Measurements from ENCODE around the gene KRTAP5-1.

KRTAP5-1 gene

DNA sequence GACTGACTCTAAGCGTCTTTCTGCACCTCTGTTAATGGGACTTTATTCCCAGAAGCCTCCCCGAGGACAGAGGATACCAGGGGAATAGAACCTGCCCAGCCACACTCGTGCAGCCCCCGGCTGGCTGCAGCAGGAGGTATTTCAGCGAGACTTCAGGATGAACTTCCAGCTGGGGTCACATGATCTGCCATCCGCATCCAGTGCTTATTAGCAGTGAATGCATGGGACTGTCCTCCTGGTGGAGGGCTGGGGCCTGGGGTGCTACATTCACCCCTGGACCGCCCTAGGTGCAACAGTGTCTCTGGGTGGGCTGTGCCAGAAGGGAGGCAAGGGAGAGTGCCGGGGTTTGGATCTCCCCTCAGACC lies 14.6 kb downstream of the KRTAP5-1 start:
- Mint-ChIP-seq H3K4me1 (peaks cover 34% of the 10 kb centered on the region), H3K4me3 (peak overlapping the region; percentile 10), H3K27me3 (peaks cover 11% of the 10 kb centered on the region), H3K36me3 (no peaks in the 10 kb centered on the region), H3K9me3 (no peaks in the 10 kb centered on the region), H3K27ac (no peak overlapping the region)
- no peak for ATAC-seq

DNA sequence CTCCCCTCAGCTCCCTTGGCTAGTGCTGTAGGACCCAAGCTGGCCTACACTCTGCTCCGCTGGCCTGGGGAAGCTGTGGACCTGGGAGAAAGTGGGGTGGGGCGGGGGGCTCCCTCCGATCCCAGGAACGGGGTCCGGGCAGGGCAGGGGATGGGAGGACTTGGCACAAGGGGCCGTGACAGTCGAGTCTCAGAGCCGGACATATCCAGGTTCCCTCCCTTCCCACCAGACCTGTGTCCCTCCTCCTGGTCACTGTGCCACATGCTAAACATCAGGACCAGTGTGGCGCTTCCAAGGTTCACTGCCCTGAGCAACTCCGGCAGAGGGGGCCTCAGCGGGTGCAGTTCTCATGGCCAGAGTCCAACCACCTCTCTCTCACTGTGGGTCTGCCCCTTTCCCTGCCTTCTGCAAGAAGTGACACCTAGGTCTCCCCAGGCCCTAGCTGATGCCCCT lies 15.1 kb downstream of the KRTAP5-1 start:
- Mint-ChIP-seq H3K9me3 (no peaks in the 10 kb centered on the region), H3K36me3 (no peaks in the 10 kb centered on the region), H3K4me3 (no peak overlapping the region)

DNA sequence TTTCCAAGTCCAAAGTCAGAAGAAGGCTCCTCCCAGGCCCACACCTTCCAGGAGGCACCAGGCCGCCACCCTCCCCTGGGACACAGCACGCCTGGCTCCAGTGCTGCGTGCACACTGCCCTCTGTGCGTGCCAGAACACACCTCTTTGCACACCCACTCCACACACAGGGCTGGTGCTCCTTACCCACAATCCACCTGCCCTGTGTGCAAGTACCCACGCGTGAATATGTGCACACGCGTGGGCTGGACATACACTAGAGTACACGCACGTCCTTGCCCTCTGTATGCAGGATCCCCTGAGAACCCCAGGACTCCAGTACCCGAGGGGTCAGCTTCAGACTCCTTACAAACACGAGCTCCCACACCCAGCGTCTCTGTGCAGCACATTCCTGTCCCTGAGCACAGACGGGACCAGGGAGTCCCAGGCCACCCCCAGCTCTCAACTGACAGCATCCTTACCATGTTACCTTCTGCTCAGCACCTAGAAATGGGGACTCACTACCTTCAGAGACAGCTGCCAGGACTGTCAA lies 15.8 kb downstream of the KRTAP5-1 start:
- Mint-ChIP-seq H3K36me3 (no peaks in the 10 kb centered on the region), H3K4me3 (no peak overlapping the region), H3K9me3 (no peaks in the 10 kb centered on the region), H3K27me3 (peaks cover 17% of the 10 kb centered on the region), H3K27ac (no peak overlapping the region), H3K4me1 (peaks cover 30% of the 10 kb centered on the region)
- no peak for ATAC-seq

More for the DNA sequence above, 15.1 kb downstream of the KRTAP5-1 start:
- ATAC-seq = no peak
- Mint-ChIP-seq H3K27ac (no peak overlapping the region), H3K27me3 (peaks cover 16% of the 10 kb centered on the region), H3K4me1 (peaks cover 32% of the 10 kb centered on the region)

DNA sequence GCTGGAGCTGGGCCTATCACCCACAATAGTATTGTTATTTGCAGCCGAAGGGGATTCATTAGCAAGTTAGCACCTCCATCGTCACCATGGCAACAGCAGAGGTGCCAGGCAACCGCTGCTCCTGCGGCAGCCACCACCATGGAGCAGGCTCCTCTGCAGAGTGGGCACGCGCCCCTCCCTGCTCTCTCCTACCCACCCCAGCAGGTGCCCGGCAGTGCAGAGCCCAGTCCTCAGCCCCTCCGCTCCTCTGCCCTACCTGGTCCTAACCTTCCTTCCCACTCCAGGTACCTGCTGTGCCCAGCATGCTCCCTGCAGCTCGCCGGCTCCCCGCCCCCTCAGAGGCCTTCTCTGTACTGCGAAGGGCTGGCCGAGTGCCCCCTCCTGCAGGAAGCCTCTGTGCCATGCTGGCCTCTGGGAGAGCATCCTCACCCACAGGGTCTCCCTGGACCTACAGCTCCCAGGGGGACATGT lies 16.6 kb downstream of the KRTAP5-1 start:
- Mint-ChIP-seq H3K9me3 (no peaks in the 10 kb centered on the region), H3K36me3 (no peaks in the 10 kb centered on the region), H3K4me1 (peaks cover 22% of the 10 kb centered on the region), H3K27ac (no peak overlapping the region), H3K4me3 (no peak overlapping the region), H3K27me3 (peaks cover 17% of the 10 kb centered on the region)
- ATAC-seq = no peak

DNA sequence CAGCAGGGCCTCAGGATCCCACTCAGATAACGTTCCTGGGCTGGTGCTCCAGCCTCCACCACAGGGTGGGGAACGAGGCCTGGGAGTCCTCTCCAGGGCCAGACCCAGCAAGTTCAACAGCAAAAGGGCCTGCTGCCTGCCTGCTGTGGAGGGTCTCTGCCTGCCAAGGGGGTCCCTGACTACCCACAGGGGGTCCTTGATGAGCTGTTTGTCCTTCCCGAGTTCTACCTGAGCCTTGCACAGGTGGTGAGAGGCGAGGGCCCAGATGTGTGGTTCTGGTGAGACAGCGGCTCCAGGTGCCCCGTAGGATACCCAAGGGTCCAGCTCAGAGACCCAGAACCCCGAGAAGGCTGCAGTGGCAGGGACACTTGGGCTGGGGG lies 17.4 kb downstream of the KRTAP5-1 start:
- Mint-ChIP-seq H3K27ac (no peak overlapping the region), H3K27me3 (peaks cover 17% of the 10 kb centered on the region), H3K36me3 (no peaks in the 10 kb centered on the region), H3K9me3 (no peaks in the 10 kb centered on the region), H3K4me1 (peaks cover 18% of the 10 kb centered on the region), H3K4me3 (no peak overlapping the region)
- ATAC-seq = no peak

DNA sequence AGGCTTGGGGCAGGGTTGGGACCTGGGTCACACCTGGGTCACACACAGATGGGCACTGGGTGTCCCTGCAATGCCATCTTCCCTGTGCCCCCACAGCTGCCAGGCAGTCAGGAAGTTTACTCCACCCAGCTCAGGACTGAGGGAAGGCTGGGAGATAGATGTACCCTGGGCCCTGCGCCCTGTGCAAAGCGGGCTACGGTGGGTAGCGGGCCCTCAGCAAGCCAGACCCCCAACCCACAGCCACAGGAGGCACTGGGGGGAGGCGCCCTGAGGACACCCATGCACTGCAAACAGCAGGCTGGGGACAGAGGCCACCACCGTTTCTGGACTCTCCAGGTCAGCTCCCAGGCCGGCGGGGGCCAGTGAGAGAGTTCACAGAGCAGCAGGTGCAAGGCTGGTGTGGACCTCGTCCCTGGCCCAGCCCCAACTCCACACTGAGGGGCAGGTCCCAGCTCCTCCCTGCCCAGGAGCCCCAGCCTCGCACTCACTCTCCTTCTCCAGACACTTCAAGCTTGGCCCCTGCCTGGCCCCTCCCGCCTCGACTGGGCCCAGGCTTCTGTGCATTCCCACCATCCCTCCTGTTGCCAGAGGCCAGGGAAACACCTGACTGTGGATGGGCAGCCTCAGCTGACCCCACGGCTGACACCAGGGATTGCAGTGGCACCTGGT lies 17.9 kb downstream of the KRTAP5-1 start:
- Mint-ChIP-seq H3K27me3 (peaks cover 17% of the 10 kb centered on the region), H3K9me3 (no peaks in the 10 kb centered on the region), H3K4me1 (peaks cover 18% of the 10 kb centered on the region), H3K36me3 (no peaks in the 10 kb centered on the region), H3K4me3 (no peak overlapping the region), H3K27ac (no peak overlapping the region)
- no peak for ATAC-seq

DNA sequence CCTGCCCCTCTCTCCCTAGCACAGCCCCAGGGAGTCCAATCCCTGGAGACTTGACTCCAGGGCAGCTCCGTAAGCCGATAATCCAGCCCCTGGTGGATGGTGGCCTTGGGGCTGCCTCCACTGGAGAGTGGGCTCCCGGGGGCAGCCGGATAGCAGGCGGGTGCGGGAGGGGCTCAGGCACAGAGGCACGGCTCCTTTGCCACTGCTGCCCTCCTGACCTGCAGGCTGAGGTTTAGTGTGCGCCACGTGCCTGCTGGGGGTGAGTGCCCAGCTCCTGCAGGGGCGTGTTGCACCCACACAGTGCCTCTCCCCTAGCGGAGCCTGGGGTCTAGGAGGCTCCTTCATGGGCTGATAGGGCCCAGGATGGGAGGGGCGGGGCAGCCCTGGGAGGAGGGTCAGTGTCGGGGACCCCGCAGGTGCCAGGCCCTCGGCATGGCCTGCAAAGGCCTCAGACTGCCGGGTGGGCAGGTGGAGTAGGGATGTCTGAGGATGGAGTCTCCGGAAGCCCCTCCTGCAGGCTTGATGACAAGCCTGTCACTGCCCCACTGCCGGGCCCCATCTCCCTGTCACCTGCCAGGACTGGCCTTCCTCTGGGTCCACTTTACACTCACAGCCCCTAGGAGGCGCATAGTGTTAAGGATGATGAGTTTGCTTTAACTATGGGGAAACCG lies 18.6 kb downstream of the KRTAP5-1 start:
- H3K36me3 Mint-ChIP-seq = no peaks in the 10 kb centered on the region
- H3K4me3 Mint-ChIP-seq = no peak overlapping the region
- H3K27ac Mint-ChIP-seq = no peak overlapping the region
- H3K27me3 Mint-ChIP-seq = peaks cover 23% of the 10 kb centered on the region
- peaks cover 18% of the 10 kb centered on the region for H3K4me1 Mint-ChIP-seq
- ATAC-seq = no peak
- H3K9me3 Mint-ChIP-seq = no peaks in the 10 kb centered on the region

DNA sequence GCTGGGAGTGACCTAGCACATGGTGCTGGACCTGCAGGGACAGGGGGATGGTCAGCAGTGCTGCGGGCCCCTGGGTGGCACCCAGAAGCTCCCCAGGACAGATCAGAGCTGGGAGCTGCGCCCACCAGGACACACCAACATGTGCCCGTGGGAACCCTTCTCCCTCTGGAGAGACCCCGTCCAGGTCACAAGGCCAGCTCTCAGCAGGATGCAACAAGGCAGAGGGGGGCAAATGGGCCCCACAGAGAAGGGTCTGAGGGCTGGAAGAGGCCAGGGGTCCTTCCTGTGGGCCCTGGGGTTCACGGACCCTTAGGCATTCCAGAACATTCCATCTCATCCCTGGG lies 19.2 kb downstream of the KRTAP5-1 start:
- ATAC-seq = no peak
- Mint-ChIP-seq H3K36me3 (no peaks in the 10 kb centered on the region), H3K4me3 (no peak overlapping the region), H3K4me1 (peaks cover 18% of the 10 kb centered on the region), H3K9me3 (no peaks in the 10 kb centered on the region), H3K27ac (no peak overlapping the region), H3K27me3 (peaks cover 25% of the 10 kb centered on the region)

DNA sequence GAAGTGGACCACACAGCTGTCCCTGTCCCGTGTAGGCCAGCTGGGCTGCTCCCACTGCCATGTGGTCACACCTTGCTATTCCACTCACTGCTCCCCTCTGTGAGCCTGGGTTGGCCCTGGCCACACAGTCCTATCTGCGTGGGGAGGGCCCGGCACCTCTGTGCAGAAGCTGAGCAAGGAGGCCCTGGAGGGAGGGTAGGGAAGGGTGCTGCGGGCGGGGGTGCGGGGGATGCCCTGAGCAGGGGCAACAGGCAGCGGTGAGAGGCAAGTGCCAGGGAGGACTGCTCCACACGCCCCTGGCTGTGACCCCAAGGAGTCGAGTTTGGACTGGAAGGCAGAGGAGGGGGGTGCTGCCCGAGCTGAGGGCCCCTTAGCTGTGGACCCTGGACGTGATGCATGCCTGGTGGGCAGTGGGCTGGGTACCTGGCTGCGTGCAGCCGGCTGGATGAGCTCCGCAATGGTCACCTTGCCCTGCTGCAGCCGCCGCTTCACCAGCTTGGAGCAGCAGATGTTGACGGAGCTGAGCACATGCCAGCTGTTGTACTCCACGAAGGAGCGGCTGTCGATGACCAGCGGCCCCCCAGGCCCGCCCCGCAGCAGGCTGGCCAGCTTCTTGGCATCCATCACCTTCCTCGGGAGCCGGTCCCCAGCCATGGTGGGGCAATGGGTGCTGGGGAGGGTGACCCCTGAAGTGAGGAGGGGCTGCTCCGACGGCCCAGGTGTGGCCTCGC lies 19.7 kb downstream of the KRTAP5-1 start:
- H3K36me3 Mint-ChIP-seq = no peaks in the 10 kb centered on the region
- no peaks in the 10 kb centered on the region for H3K9me3 Mint-ChIP-seq
- no peak overlapping the region for H3K4me3 Mint-ChIP-seq
- H3K4me1 Mint-ChIP-seq = peaks cover 13% of the 10 kb centered on the region
- H3K27me3 Mint-ChIP-seq = peaks cover 25% of the 10 kb centered on the region
- ATAC-seq = no peak
- H3K27ac Mint-ChIP-seq = no peak overlapping the region

DNA sequence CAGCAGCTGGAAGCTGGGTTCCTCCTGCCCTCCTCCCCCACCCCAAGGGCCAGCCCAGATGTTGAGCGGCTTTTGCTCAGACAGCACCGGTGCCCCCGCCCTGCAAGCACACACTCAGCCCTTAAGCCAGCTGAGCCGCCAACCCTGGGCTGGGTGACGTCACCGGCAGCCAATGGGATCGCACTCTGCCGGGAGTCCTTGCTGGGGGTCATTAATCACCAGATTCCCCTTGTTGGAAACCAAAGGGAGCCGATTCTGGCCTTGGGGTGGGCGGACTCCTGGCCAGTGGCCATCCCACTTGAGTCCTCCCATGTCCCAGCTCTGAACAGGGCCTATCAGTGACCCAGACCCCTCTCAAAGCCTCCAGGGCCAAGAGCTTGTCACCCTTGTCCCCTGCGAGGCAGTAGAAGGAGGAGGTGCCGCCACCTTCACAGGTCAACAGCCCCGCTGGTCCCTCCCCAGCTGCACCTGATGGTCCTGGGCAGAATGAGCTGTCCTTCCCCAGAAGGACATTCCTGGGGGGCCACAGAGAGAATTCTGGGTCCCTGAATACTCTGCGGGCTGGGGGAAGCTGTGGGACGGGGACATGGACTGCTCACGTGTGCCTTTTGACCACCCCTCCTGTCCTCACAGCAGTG lies 20.4 kb downstream of the KRTAP5-1 start:
- H3K36me3 Mint-ChIP-seq = no peaks in the 10 kb centered on the region
- H3K27ac Mint-ChIP-seq = no peak overlapping the region
- peaks cover 8% of the 10 kb centered on the region for H3K4me1 Mint-ChIP-seq
- H3K27me3 Mint-ChIP-seq = peaks cover 25% of the 10 kb centered on the region
- no peak overlapping the region for H3K4me3 Mint-ChIP-seq
- ATAC-seq = no peak
- no peaks in the 10 kb centered on the region for H3K9me3 Mint-ChIP-seq

DNA sequence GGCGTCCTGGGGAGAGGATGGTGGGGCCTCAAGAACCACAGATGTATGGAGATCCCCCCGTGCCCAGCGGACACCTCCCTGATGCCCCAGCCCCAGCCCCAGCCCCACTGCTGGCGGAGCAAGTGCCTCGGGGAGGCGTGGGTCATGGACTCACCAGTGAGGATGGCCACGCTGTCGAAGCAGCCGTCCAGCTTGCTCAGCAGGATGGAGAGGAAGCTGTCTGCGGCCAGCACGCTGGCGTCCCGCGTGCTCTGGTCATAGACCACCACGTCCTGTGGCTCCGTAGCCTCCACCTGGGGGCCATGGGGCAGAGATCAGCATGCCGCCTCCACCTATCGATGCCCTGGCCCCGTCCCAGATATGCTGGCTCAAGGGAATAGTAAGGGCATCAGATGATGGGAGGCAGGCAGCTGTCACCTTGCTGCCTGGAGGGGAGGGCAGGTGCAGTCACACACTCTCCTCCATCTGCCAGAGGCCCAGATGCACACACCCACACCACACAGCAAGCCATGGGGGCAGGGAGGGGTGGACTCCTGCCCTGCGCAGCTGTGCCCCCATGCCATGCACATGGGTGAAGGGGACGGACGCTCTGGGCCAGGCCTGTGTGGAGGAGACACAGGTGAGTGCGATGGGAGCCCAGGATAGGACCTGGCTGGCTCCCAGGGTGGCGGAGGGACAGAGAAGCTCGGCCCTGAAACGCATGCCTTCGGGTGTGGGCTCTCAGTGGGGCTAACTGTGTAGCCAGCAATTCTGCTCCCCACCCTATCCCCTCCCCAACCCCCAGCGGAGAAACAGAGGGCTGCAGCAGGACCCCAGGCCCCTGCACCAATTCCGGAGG lies 21.2 kb downstream of the KRTAP5-1 start:
- ATAC-seq = no peak
- no peak overlapping the region for H3K4me3 Mint-ChIP-seq
- H3K27ac Mint-ChIP-seq = no peak overlapping the region
- no peaks in the 10 kb centered on the region for H3K36me3 Mint-ChIP-seq
- no peaks in the 10 kb centered on the region for H3K9me3 Mint-ChIP-seq
- H3K4me1 Mint-ChIP-seq = peaks cover 9% of the 10 kb centered on the region
- H3K27me3 Mint-ChIP-seq = peaks cover 32% of the 10 kb centered on the region

DNA sequence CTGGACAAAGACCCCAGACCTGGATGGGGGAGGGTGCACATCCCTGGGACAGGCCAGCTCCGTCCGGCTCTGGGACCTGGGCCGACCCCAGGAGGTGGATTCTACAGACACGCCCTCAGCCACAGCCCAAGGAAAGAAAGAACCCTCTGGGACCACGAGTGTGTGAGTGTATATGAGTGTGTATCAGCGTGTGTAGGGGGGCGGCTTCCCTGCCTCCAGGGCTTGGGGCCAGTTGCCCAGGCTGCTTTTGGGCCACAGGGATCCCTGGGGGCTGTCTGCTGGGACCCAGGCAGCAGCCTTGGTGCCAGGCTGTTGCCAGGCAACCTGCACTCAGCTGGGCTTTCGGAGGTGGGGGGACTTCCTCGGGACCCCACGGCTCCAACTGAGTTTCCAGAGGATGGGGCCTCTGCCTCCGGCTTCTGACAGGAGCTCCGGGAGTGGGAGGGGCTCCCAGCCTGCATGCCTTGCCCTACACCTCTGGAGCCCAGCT lies 21.9 kb downstream of the KRTAP5-1 start:
- Mint-ChIP-seq H3K27ac (no peak overlapping the region), H3K9me3 (no peaks in the 10 kb centered on the region), H3K27me3 (peaks cover 36% of the 10 kb centered on the region), H3K36me3 (no peaks in the 10 kb centered on the region), H3K4me1 (peaks cover 14% of the 10 kb centered on the region), H3K4me3 (no peak overlapping the region)
- no peak for ATAC-seq

DNA sequence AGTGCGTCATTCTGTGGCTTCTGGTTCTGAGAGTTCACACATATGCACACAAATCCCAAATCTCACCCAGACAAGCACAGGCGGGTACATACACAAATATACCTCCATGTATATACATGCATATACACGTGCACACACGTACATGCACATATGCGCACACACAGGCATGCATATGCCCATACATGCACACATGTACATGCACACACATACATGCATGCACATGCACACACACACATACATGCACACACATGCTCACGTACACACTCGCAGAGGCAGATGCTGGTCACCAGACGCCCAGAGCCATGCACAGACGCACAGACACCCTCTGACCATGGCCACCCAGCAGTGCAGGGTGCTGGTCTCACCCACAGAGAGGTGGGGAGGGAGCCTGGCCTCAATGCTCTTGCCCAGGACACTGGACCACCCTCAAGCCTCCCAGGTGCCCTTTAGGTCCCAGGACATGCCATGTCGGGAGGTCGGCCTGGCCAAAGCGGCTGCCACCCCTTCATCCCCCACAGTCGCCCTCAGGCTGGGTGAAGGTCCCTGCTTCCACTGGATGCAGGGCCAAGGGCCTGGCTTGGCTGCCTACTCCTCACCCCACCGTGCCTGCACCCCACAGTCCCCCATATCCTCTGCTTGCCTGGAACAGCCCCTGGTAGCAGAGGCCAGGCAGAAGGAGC lies 22.5 kb downstream of the KRTAP5-1 start:
- peaks cover 14% of the 10 kb centered on the region for H3K4me1 Mint-ChIP-seq
- H3K9me3 Mint-ChIP-seq = no peaks in the 10 kb centered on the region
- H3K4me3 Mint-ChIP-seq = no peak overlapping the region
- no peak for ATAC-seq
- peaks cover 3% of the 10 kb centered on the region for H3K36me3 Mint-ChIP-seq
- H3K27ac Mint-ChIP-seq = no peak overlapping the region
- H3K27me3 Mint-ChIP-seq = peaks cover 41% of the 10 kb centered on the region

DNA sequence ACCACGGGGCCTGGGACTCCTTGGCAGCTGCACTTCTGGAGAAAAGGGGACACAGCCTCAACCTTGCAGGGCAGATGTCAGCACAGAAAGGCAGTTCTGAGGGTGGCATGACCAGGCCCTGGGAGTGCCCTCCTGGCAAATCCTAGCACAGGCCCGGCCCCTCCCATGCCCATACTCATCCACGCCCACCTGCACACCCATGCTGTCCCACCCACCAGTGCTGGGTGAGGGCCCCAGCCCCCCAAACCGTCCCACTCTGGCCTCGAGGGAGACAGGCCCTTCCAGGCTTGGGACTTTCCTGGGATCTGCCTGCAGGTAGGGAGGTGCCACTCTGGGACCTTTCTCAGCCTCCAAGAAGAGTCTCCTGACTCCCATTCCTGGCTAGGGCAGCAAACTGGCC lies 23.1 kb downstream of the KRTAP5-1 start:
- Mint-ChIP-seq H3K4me1 (peaks cover 14% of the 10 kb centered on the region), H3K27me3 (peaks cover 46% of the 10 kb centered on the region), H3K4me3 (no peak overlapping the region), H3K27ac (no peak overlapping the region), H3K36me3 (peaks cover 6% of the 10 kb centered on the region), H3K9me3 (no peaks in the 10 kb centered on the region)
- no peak for ATAC-seq
